ENCODE measurements around the gene BBS9. TPM values are rescaled to one million over a fixed set of nuclear protein-coding genes. Genes with fewer than 3 reads are reported as not detected.

BBS9 gene
- total and polyA plus RNA-seq, 2 experiments from 2014 or later, result 27.2 to 66.1 TPM

DNA sequence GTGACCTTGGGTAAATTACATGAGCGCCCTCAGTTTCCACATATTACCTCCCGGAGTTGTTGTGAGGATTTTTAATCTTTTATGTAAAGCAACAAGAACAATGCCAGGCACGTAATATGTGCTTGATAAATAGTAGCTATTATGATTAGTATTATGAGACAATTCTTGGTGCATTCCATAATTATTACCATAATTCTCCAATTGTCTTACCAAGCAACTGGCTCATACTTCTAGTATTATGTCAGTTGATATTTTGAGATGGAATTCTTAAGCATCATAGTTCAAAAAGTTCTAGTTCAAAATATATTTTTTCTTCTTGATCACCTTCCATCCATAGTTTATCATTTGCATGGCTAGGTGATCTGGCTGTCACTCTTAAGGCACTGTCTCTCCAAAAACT lies 259.0 kb downstream of the BBS9 start:
- Histone ChIP-seq H3K36me3 (ENCODE audit: insufficient read depth) (peaks cover 14% of the 10 kb centered on the region; the same call in 1 of the 2 replicates), H3K79me2 (replicated peaks; ENCODE audit: insufficient read depth) (no peaks in the 10 kb centered on the region), H3K4me1 (ENCODE audit: insufficient read depth) (no peaks in the 10 kb centered on the region), H4K20me1 (replicated peaks; ENCODE audit: insufficient read depth) (no peaks in the 10 kb centered on the region), H3K27ac (ENCODE audit: low read depth) (no peak overlapping the region), H3K4me3 (no peak overlapping the region), H3K4me2 (no peak overlapping the region), H2AFZ (no peak overlapping the region), H3K27me3 (ENCODE audit: insufficient read depth) (no peaks in the 10 kb centered on the region), H3F3A (replicated peaks; ENCODE audit: low read depth) (no peaks in the 10 kb centered on the region), H3K9me2 (ENCODE audit: insufficient read depth) (no peaks in the 10 kb centered on the region)
- Mint-ChIP-seq H3K27me3 (ENCODE audit: insufficient read depth, low read depth, poor library complexity) (no peaks in the 10 kb centered on the region), H3K4me1 (no peaks in the 10 kb centered on the region), H3K4me3 (no peak overlapping the region), H3K27ac (no peak overlapping the region), H3K9me3 (no peaks in the 10 kb centered on the region), H3K36me3 (ENCODE audit: low read depth) (peaks cover 3% of the 10 kb centered on the region; the same call in 2 of the 3 replicates)
- no peak for DNase-seq (ENCODE audit: low spot score)
- TF ChIP-seq, protein P1, sequence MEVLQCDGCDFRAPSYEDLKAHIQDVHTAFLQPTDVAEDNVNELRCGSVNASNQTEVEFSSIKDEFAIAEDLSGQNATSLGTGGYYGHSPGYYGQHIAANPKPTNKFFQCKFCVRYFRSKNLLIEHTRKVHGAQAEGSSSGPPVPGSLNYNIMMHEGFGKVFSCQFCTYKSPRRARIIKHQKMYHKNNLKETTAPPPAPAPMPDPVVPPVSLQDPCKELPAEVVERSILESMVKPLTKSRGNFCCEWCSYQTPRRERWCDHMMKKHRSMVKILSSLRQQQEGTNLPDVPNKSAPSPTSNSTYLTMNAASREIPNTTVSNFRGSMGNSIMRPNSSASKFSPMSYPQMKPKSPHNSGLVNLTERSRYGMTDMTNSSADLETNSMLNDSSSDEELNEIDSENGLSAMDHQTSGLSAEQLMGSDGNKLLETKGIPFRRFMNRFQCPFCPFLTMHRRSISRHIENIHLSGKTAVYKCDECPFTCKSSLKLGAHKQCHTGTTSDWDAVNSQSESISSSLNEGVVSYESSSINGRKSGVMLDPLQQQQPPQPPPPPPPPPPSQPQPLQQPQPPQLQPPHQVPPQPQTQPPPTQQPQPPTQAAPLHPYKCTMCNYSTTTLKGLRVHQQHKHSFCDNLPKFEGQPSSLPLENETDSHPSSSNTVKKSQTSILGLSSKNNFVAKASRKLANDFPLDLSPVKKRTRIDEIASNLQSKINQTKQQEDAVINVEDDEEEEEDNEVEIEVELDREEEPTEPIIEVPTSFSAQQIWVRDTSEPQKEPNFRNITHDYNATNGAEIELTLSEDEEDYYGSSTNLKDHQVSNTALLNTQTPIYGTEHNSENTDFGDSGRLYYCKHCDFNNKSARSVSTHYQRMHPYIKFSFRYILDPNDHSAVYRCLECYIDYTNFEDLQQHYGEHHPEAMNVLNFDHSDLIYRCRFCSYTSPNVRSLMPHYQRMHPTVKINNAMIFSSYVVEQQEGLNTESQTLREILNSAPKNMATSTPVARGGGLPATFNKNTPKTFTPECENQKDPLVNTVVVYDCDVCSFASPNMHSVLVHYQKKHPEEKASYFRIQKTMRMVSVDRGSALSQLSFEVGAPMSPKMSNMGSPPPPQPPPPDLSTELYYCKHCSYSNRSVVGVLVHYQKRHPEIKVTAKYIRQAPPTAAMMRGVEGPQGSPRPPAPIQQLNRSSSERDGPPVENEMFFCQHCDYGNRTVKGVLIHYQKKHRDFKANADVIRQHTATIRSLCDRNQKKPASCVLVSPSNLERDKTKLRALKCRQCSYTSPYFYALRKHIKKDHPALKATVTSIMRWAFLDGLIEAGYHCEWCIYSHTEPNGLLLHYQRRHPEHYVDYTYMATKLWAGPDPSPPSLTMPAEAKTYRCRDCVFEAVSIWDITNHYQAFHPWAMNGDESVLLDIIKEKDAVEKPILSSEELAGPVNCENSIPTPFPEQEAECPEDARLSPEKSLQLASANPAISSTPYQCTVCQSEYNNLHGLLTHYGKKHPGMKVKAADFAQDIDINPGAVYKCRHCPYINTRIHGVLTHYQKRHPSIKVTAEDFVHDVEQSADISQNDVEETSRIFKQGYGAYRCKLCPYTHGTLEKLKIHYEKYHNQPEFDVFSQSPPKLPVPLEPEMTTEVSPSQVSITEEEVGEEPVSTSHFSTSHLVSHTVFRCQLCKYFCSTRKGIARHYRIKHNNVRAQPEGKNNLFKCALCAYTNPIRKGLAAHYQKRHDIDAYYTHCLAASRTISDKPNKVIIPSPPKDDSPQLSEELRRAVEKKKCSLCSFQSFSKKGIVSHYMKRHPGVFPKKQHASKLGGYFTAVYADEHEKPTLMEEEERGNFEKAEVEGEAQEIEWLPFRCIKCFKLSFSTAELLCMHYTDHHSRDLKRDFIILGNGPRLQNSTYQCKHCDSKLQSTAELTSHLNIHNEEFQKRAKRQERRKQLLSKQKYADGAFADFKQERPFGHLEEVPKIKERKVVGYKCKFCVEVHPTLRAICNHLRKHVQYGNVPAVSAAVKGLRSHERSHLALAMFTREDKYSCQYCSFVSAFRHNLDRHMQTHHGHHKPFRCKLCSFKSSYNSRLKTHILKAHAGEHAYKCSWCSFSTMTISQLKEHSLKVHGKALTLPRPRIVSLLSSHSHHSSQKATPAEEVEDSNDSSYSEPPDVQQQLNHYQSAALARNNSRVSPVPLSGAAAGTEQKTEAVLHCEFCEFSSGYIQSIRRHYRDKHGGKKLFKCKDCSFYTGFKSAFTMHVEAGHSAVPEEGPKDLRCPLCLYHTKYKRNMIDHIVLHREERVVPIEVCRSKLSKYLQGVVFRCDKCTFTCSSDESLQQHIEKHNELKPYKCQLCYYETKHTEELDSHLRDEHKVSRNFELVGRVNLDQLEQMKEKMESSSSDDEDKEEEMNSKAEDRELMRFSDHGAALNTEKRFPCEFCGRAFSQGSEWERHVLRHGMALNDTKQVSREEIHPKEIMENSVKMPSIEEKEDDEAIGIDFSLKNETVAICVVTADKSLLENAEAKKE (CRISPR knock-in tag; IDR thresholded peaks at IDR 0.05), result no peak
- TF ChIP-seq, protein P2, sequence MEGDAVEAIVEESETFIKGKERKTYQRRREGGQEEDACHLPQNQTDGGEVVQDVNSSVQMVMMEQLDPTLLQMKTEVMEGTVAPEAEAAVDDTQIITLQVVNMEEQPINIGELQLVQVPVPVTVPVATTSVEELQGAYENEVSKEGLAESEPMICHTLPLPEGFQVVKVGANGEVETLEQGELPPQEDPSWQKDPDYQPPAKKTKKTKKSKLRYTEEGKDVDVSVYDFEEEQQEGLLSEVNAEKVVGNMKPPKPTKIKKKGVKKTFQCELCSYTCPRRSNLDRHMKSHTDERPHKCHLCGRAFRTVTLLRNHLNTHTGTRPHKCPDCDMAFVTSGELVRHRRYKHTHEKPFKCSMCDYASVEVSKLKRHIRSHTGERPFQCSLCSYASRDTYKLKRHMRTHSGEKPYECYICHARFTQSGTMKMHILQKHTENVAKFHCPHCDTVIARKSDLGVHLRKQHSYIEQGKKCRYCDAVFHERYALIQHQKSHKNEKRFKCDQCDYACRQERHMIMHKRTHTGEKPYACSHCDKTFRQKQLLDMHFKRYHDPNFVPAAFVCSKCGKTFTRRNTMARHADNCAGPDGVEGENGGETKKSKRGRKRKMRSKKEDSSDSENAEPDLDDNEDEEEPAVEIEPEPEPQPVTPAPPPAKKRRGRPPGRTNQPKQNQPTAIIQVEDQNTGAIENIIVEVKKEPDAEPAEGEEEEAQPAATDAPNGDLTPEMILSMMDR (conservative IDR thresholded peaks at IDR 0.05; ENCODE audit: low read depth in 2 of 2), result no peak
- TF ChIP-seq EZH2phosphoT487 (IDR thresholded peaks at IDR 0.05; ENCODE audit: unreplicated experiment), result no peak
- ATAC-seq, result no peak

DNA sequence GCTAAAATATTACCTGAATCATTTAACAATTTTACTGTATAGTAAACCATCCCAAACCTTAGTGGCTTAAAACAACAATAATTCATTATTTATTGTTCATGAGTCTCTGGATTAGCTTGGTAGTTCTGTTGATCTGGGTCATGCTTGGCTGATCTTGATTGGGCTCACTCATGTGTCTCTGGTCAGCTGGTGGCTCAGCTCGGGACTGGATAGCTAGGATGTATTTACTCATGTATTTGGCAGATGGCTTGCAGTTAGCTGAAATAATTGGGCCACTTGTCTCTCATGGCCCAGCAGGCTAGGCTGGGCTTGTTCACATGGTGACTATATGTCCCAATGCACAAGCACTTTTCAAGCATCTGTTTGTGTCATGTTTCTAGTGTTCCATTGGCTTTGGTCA lies 262.8 kb downstream of the BBS9 start:
- Mint-ChIP-seq H3K4me3 (no peak overlapping the region), H3K9me3 (peaks cover 8% of the 10 kb centered on the region), H3K4me1 (peaks cover 7% of the 10 kb centered on the region; the same call in 2 of the 3 replicates), H3K36me3 (ENCODE audit: low read depth) (peaks cover 14% of the 10 kb centered on the region; the same call in 2 of the 3 replicates), H3K27ac (no peak overlapping the region), H3K27me3 (ENCODE audit: insufficient read depth, low read depth, poor library complexity) (no peaks in the 10 kb centered on the region)
- Histone ChIP-seq H3K36me3 (ENCODE audit: insufficient read depth) (0 out of 2 replicates have a peak, but pooled peaks cover 5% of the 10 kb centered on the region), H4K20me1 (replicated peaks; ENCODE audit: insufficient read depth) (no peaks in the 10 kb centered on the region), H3K27me3 (ENCODE audit: insufficient read depth) (no peaks in the 10 kb centered on the region), H3K4me3 (no peak overlapping the region), H3K27ac (ENCODE audit: low read depth) (no peak overlapping the region), H3K79me2 (replicated peaks; ENCODE audit: insufficient read depth) (no peaks in the 10 kb centered on the region), H3F3A (replicated peaks; ENCODE audit: low read depth) (no peaks in the 10 kb centered on the region), H3K9me2 (ENCODE audit: insufficient read depth) (no peaks in the 10 kb centered on the region; the same call in 1 of the 2 replicates), H2AFZ (no peak overlapping the region), H3K4me2 (no peak overlapping the region), H3K4me1 (ENCODE audit: insufficient read depth) (0 out of 2 replicates have a peak, but pooled peaks cover 6% of the 10 kb centered on the region)
- ATAC-seq, result no peak
- DNase-seq (ENCODE audit: low spot score), result no peak
- TF ChIP-seq, protein P1 (CRISPR knock-in tag; IDR thresholded peaks at IDR 0.05), result no peak
- no peak for TF ChIP-seq NANOG (IDR thresholded peaks at IDR 0.05; ENCODE audit: borderline replicate concordance)

All from GM23338 (cell line).